GM23338 (cell line): Measurements from ENCODE around the gene GFRA1. TPM values are rescaled to one million over a fixed set of nuclear protein-coding genes. Genes with fewer than 3 reads are reported as not detected.

Experiments used
- ATAC-seq: fragments of 200-7000 bp; cut with Tn5 transposase; 3 replicates; pipeline ENCODE4 v1.9.1; 2020
- DNase-seq: peaks from one replicate; pipeline ENCODE4 v3.0.0-alpha.2; 2015; ENCODE audit warnings: low spot score
- H2AFZ ChIP-seq: fragments of 200-600 bp; sonication (generic); 2 replicates; pipeline ENCODE4 v1.8.0; 2016; ENCODE audit warnings: antibody characterized with exemption, mild to moderate bottlenecking, moderate library complexity
- H3F3A ChIP-seq: fragments of 200-600 bp; sonication (generic); replicated peaks from 2 replicates; pipeline ENCODE4 v1.8.0; 2017; ENCODE audit warnings: antibody characterized with exemption, mixed run types, low read depth
- H3K27ac ChIP-seq: fragments of 200-600 bp; sonication (generic); 2 replicates; pipeline ENCODE4 v1.6.1; 2016; ENCODE audit warnings: low read depth
- H3K27me3 ChIP-seq: fragments of 200-600 bp; sonication (generic); 2 replicates; pipeline ENCODE4 v1.8.0; 2016; ENCODE audit warnings: mild to moderate bottlenecking, mixed run types, moderate library complexity; ENCODE audit not compliant: insufficient read depth
- H3K36me3 ChIP-seq: fragments of 200-600 bp; sonication (generic); 2 replicates; pipeline ENCODE4 v1.8.0; 2016; ENCODE audit warnings: mild to moderate bottlenecking; ENCODE audit not compliant: insufficient read depth
- H3K4me1 ChIP-seq: fragments of 200-600 bp; sonication (generic); 2 replicates; pipeline ENCODE4 v1.8.0; 2016; ENCODE audit warnings: mild to moderate bottlenecking, moderate library complexity; ENCODE audit not compliant: insufficient read depth
- H3K4me2 ChIP-seq: fragments of 200-600 bp; sonication (generic); 2 replicates; pipeline ENCODE4 v1.7.1; 2017; ENCODE audit warnings: mixed run types
- H3K4me3 ChIP-seq: fragments of 200-600 bp; sonication (generic); 2 replicates; pipeline ENCODE4 v1.6.1; 2016; ENCODE audit warnings: mixed run types
- H3K79me2 ChIP-seq: fragments of 200-600 bp; sonication (generic); replicated peaks from 2 replicates; pipeline ENCODE4 v1.8.0; 2017; ENCODE audit warnings: mild to moderate bottlenecking; ENCODE audit not compliant: insufficient read depth
- H3K9me2 ChIP-seq: fragments of 200-600 bp; sonication (generic); 2 replicates; pipeline ENCODE4 v1.8.0; 2017; ENCODE audit not compliant: insufficient read depth
- H4K20me1 ChIP-seq: fragments of 200-600 bp; sonication (generic); replicated peaks from 2 replicates; pipeline ENCODE4 v1.8.0; 2017; ENCODE audit warnings: mild to moderate bottlenecking; ENCODE audit not compliant: insufficient read depth
- H3K27ac Mint-ChIP-seq: 2 replicates; pipeline ENCODE4 v1.8.0; 2020; ENCODE audit warnings: inconsistent platforms, mild to moderate bottlenecking, moderate library complexity, mixed read lengths
- H3K27me3 Mint-ChIP-seq: 3 replicates; pipeline ENCODE4 v1.8.0; 2022; ENCODE audit warnings: low read depth, mild to moderate bottlenecking, moderate library complexity, mixed read lengths, inconsistent platforms; ENCODE audit not compliant: insufficient read depth, poor library complexity
- H3K36me3 Mint-ChIP-seq: 3 replicates; pipeline ENCODE4 v1.8.0; 2021; ENCODE audit warnings: low read depth, mild to moderate bottlenecking, inconsistent platforms, moderate library complexity, mixed read lengths
- H3K4me1 Mint-ChIP-seq: 3 replicates; pipeline ENCODE4 v1.8.0; 2020; ENCODE audit warnings: mild to moderate bottlenecking, inconsistent platforms, mixed read lengths
- H3K4me3 Mint-ChIP-seq: 3 replicates; pipeline ENCODE4 v1.8.0; 2021; ENCODE audit warnings: moderate library complexity, mild to moderate bottlenecking, inconsistent platforms, mixed read lengths
- H3K9me3 Mint-ChIP-seq: 3 replicates; pipeline ENCODE4 v1.8.0; 2020; ENCODE audit warnings: moderate library complexity, mild to moderate bottlenecking, inconsistent platforms, mixed read lengths
- CREB1 ChIP-seq: fragments of 250-450 bp; sonication (Bioruptor Pico); IDR thresholded peaks from 2 replicates; pipeline ENCODE4 v1.5.0; 2020; ENCODE audit warnings: low read depth, mild to moderate bottlenecking, moderate library complexity
- CTCF ChIP-seq, 2 experiments: fragments of 200-600 bp in 1 of 2; sonication (generic) in 1 of 2; conservative IDR thresholded peaks; 2 replicates each; pipeline versions ENCODE4 v1.5.1 to v1.6.1; 2016 to 2017; ENCODE audit warnings: antibody characterized with exemption in 2 of 2, low read depth in 2 of 2, mild to moderate bottlenecking in 2 of 2, moderate library complexity in 1 of 2
- EZH2 ChIP-seq: fragments of 200-600 bp; sonication (generic); IDR thresholded peaks from one replicate; pipeline ENCODE4 v1.8.0; 2017; ENCODE audit warnings: antibody characterized with exemption, mild to moderate bottlenecking, low read depth; ENCODE audit not compliant: unreplicated experiment
- EZH2phosphoT487 ChIP-seq: fragments of 200-600 bp; sonication (generic); IDR thresholded peaks from one replicate; pipeline ENCODE4 v1.8.1; 2018; ENCODE audit warnings: antibody characterized with exemption; ENCODE audit not compliant: unreplicated experiment
- JUNB ChIP-seq: IDR thresholded peaks from one replicate; pipeline ENCODE4 v1.6.1; 2016; ENCODE audit warnings: antibody characterized with exemption; ENCODE audit not compliant: unreplicated experiment
- POLR2AphosphoS5 ChIP-seq: IDR thresholded peaks from 2 replicates; pipeline ENCODE4 v1.6.1; 2016; ENCODE audit warnings: antibody characterized with exemption, low read depth
- ZNF331 ChIP-seq: fragments of 250-450 bp; sonication (Bioruptor Pico); IDR thresholded peaks from 2 replicates; pipeline ENCODE4 v1.5.0; 2020; ENCODE audit warnings: low read depth, mild to moderate bottlenecking, moderate library complexity
- polyA plus RNA-seq: library from polyadenylated mRNA; unstranded; fragments of >200 nt; fragmentation: Nextera tagmentation; extraction: Ambion mirVana; gene quantifications from 2 replicates; pipeline ENCODE4 v1.2.1, GENCODE V29; 2016
- total RNA-seq: library from RNA; depleted of rRNA; stranded (reverse); fragments of >200 nt; shearing (Covaris generic); gene quantifications from 2 replicates; pipeline ENCODE4 v1.2.3, GENCODE V29; 2014
- TF ChIP-seq, protein P1 (sequence below): fragments of 250-450 bp; sonication (Bioruptor Pico); IDR thresholded peaks from 2 replicates; pipeline ENCODE4 v1.5.0; 2020; ENCODE audit warnings: mild to moderate bottlenecking, moderate library complexity
- TF ChIP-seq, protein P2 (sequence below): IDR thresholded peaks from 2 replicates; pipeline ENCODE4 v1.6.1; 2016; ENCODE audit warnings: antibody characterized with exemption

GFRA1 gene
- total and polyA plus RNA-seq, 2 experiments from 2014 or later = 1.4 to 2.8 TPM

GRCh38 chr10:116125180-116125579 is 147.8 kb downstream of the GFRA1 start (continued):
- TF ChIP-seq, protein P1, sequence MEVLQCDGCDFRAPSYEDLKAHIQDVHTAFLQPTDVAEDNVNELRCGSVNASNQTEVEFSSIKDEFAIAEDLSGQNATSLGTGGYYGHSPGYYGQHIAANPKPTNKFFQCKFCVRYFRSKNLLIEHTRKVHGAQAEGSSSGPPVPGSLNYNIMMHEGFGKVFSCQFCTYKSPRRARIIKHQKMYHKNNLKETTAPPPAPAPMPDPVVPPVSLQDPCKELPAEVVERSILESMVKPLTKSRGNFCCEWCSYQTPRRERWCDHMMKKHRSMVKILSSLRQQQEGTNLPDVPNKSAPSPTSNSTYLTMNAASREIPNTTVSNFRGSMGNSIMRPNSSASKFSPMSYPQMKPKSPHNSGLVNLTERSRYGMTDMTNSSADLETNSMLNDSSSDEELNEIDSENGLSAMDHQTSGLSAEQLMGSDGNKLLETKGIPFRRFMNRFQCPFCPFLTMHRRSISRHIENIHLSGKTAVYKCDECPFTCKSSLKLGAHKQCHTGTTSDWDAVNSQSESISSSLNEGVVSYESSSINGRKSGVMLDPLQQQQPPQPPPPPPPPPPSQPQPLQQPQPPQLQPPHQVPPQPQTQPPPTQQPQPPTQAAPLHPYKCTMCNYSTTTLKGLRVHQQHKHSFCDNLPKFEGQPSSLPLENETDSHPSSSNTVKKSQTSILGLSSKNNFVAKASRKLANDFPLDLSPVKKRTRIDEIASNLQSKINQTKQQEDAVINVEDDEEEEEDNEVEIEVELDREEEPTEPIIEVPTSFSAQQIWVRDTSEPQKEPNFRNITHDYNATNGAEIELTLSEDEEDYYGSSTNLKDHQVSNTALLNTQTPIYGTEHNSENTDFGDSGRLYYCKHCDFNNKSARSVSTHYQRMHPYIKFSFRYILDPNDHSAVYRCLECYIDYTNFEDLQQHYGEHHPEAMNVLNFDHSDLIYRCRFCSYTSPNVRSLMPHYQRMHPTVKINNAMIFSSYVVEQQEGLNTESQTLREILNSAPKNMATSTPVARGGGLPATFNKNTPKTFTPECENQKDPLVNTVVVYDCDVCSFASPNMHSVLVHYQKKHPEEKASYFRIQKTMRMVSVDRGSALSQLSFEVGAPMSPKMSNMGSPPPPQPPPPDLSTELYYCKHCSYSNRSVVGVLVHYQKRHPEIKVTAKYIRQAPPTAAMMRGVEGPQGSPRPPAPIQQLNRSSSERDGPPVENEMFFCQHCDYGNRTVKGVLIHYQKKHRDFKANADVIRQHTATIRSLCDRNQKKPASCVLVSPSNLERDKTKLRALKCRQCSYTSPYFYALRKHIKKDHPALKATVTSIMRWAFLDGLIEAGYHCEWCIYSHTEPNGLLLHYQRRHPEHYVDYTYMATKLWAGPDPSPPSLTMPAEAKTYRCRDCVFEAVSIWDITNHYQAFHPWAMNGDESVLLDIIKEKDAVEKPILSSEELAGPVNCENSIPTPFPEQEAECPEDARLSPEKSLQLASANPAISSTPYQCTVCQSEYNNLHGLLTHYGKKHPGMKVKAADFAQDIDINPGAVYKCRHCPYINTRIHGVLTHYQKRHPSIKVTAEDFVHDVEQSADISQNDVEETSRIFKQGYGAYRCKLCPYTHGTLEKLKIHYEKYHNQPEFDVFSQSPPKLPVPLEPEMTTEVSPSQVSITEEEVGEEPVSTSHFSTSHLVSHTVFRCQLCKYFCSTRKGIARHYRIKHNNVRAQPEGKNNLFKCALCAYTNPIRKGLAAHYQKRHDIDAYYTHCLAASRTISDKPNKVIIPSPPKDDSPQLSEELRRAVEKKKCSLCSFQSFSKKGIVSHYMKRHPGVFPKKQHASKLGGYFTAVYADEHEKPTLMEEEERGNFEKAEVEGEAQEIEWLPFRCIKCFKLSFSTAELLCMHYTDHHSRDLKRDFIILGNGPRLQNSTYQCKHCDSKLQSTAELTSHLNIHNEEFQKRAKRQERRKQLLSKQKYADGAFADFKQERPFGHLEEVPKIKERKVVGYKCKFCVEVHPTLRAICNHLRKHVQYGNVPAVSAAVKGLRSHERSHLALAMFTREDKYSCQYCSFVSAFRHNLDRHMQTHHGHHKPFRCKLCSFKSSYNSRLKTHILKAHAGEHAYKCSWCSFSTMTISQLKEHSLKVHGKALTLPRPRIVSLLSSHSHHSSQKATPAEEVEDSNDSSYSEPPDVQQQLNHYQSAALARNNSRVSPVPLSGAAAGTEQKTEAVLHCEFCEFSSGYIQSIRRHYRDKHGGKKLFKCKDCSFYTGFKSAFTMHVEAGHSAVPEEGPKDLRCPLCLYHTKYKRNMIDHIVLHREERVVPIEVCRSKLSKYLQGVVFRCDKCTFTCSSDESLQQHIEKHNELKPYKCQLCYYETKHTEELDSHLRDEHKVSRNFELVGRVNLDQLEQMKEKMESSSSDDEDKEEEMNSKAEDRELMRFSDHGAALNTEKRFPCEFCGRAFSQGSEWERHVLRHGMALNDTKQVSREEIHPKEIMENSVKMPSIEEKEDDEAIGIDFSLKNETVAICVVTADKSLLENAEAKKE (CRISPR knock-in tag) = no peak
- TF ChIP-seq, protein P2, sequence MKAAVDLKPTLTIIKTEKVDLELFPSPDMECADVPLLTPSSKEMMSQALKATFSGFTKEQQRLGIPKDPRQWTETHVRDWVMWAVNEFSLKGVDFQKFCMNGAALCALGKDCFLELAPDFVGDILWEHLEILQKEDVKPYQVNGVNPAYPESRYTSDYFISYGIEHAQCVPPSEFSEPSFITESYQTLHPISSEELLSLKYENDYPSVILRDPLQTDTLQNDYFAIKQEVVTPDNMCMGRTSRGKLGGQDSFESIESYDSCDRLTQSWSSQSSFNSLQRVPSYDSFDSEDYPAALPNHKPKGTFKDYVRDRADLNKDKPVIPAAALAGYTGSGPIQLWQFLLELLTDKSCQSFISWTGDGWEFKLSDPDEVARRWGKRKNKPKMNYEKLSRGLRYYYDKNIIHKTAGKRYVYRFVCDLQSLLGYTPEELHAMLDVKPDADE = no peak
- no peak for TF ChIP-seq ZNF331 (CRISPR knock-in tag)
- no peak for TF ChIP-seq POLR2AphosphoS5
- no peak for TF ChIP-seq EZH2phosphoT487
- TF ChIP-seq EZH2 = no peak
- TF ChIP-seq JUNB = no peak

- Histone ChIP-seq H4K20me1 (no peaks in the 10 kb centered on the region), H3K4me2 (no peak overlapping the region), H3K4me3 (no peak overlapping the region), H3F3A (no peaks in the 10 kb centered on the region), H2AFZ (no peak overlapping the region), H3K4me1 (peaks cover 4% of the 10 kb centered on the region; the same call in 1 of the 2 replicates), H3K9me2 (no peaks in the 10 kb centered on the region; the same call in 1 of the 2 replicates), H3K79me2 (no peaks in the 10 kb centered on the region), H3K36me3 (no peaks in the 10 kb centered on the region), H3K27me3 (no peaks in the 10 kb centered on the region), H3K27ac (no peak overlapping the region)
- Mint-ChIP-seq H3K9me3 (no peaks in the 10 kb centered on the region), H3K27ac (no peak overlapping the region), H3K4me1 (peaks cover 17% of the 10 kb centered on the region), H3K27me3 (peaks cover 4% of the 10 kb centered on the region), H3K36me3 (no peaks in the 10 kb centered on the region), H3K4me3 (no peak overlapping the region)
- peak; percentile 56 for DNase-seq
- peak; percentile 80 for ATAC-seq
- TF ChIP-seq CREB1 (no peak), CTCF (conservative IDR thresholded peaks at IDR 0.05; ENCODE audit: low read depth in 2 of 2) (no peak)
Measured at GRCh38 chr10:116124777-116125176, 148.2 kb downstream of the GFRA1 start.
